Kidney epithelial cell (primary cell): ENCODE measurements around the gene PPARG. TPM values are rescaled to one million over a fixed set of nuclear protein-coding genes. Genes with fewer than 3 reads are reported as not detected.
"Not testable (repeated sequence)": the region's sequence is repeated elsewhere in the genome, so short reads cannot be mapped to it uniquely, and the experiment has no call there.

Experiments
- DNase-seq: peaks from one replicate; pipeline ENCODE4 v3.0.0-alpha.2; 2010; ENCODE audit warnings: low read depth
- H3K27me3 ChIP-seq: 2 replicates; pipeline ENCODE4 v1.6.0; 2011; ENCODE audit warnings: low read length; ENCODE audit not compliant: control insufficient read depth, insufficient read depth
- H3K36me3 ChIP-seq: 2 replicates; pipeline ENCODE4 v1.5.1; 2011; ENCODE audit warnings: low read length; ENCODE audit not compliant: control insufficient read depth, insufficient read depth
- H3K4me3 ChIP-seq: 2 replicates; pipeline ENCODE4 v1.5.1; 2011; ENCODE audit warnings: low read depth, mild to moderate bottlenecking, control low read depth, low read length
- total RNA-seq: library from RNA; depleted of rRNA; stranded (reverse); fragments of >200 nt; gene quantifications from 2 replicates; pipeline ENCODE4 v1.2.3, GENCODE V29; 2015
- TF ChIP-seq, protein P1 (sequence below): IDR thresholded peaks from 2 replicates; pipeline ENCODE4 v1.5.1; 2011; ENCODE audit warnings: mild to moderate bottlenecking, moderate library complexity, low read length, control low read depth, inconsistent platforms; ENCODE audit not compliant: insufficient read depth, poor library complexity, severe bottlenecking

PPARG gene
- total RNA-seq, 1 donor from 2014 or later, result 14.7 TPM

DNA sequence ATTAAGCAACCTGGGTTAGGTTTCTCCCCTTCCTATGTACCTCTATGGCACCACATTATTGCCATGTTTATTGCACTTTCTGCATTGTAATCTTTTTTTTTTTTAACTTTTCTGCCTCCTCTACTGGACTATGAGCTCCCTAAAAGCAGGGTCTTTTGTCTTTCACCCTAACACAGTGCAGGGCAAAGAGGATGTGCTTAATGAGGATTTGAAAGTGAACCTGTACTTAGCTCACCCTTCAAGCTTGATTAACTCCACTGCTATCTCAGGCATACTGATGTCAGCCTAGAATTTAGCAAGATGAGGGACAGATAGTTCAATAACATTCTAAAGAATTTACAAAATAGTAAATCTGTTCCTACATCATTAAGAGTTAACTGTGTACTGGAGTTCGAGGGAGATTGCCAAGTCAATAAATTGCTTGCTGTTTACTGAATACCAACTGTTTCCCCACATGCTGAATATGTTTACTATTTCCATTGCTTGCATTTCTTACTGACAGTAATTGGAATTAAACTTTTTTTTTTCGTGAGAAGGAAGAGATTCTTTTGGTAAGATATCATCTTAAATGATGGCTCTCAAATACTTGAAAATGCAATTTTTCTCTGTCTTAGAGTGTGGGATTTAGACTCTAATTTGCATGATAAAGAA, 15.7 kb upstream of the PPARG start:
- Histone ChIP-seq H3K4me3 (no peak overlapping the region), H3K36me3 (no peaks in the 10 kb centered on the region), H3K27me3 (no peaks in the 10 kb centered on the region)
- DNase-seq, result no peak
- TF ChIP-seq, protein P1, sequence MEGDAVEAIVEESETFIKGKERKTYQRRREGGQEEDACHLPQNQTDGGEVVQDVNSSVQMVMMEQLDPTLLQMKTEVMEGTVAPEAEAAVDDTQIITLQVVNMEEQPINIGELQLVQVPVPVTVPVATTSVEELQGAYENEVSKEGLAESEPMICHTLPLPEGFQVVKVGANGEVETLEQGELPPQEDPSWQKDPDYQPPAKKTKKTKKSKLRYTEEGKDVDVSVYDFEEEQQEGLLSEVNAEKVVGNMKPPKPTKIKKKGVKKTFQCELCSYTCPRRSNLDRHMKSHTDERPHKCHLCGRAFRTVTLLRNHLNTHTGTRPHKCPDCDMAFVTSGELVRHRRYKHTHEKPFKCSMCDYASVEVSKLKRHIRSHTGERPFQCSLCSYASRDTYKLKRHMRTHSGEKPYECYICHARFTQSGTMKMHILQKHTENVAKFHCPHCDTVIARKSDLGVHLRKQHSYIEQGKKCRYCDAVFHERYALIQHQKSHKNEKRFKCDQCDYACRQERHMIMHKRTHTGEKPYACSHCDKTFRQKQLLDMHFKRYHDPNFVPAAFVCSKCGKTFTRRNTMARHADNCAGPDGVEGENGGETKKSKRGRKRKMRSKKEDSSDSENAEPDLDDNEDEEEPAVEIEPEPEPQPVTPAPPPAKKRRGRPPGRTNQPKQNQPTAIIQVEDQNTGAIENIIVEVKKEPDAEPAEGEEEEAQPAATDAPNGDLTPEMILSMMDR, result no peak

- Histone ChIP-seq H3K27me3 (no peaks in the 10 kb centered on the region), H3K36me3 (no peaks in the 10 kb centered on the region), H3K4me3 (no peak overlapping the region)
- TF ChIP-seq, protein P1, result no peak
- no peak for DNase-seq
Observed at GRCh38 chr3:12275974-12276650, 12.8 kb upstream of the PPARG start.

GRCh38 chr3:12276827-12277226, 12.0 kb upstream of the PPARG start:
- DNase-seq, H3K36me3 ChIP-seq, H3K27me3 ChIP-seq, H3K4me3 ChIP-seq: not testable (repeated sequence)

GRCh38 chr3:12278566-12278965, 10.3 kb upstream of the PPARG start:
- Histone ChIP-seq H3K36me3 (no peaks in the 10 kb centered on the region), H3K27me3 (no peaks in the 10 kb centered on the region), H3K4me3 (no peak overlapping the region)
- TF ChIP-seq, protein P1, result no peak
- no peak for DNase-seq

- DNase-seq, result no peak
- TF ChIP-seq, protein P1, result no peak
- Histone ChIP-seq H3K36me3 (no peaks in the 10 kb centered on the region), H3K27me3 (no peaks in the 10 kb centered on the region), H3K4me3 (no peak overlapping the region)
Observed at GRCh38 chr3:12279591-12280326, 9.1 kb upstream of the PPARG start.

DNA sequence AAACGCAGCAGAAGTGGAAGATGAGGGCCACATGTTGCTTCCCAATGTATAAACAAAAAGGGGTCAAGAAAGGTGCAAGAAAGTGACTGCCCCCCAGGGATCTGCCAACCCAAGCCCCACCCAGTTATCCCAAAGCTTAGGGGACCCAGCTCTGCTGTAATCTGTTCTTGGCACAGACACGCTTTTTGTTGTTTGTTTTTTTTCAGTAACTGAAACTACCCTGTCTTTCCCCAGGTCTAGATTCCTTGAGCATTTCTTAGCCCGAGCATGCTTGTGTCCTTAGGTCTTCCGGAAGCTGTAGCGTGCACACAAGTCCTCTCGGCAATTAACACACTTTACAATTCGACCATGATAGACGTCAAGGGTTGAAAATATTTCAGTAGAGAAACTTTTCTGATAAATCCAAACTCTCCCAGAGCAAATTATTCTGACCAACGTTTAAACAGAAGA, 8.5 kb upstream of the PPARG start:
- H3K27me3 ChIP-seq, result no peaks in the 10 kb centered on the region
- TF ChIP-seq, protein P1, result no peak
- DNase-seq, result no peak
- no peaks in the 10 kb centered on the region for H3K36me3 ChIP-seq
- no peak overlapping the region for H3K4me3 ChIP-seq
